GM12878 (cell line): ENCODE results near the gene CHCHD2. TPM values are rescaled to one million over a fixed set of nuclear protein-coding genes. Genes with fewer than 3 reads are reported as not detected.
A peak's percentile ranks its signal among the peaks of the same experiment; 100 is the strongest.

Source experiments
- ASH2L ChIP-seq: fragments of 300-600, 200-600 bp; sonication (generic); IDR thresholded peaks from 2 replicates; pipeline ENCODE4 v1.6.1; 2017; ENCODE audit warnings: low read depth, mild to moderate bottlenecking, borderline replicate concordance
- CBX5 ChIP-seq: sonication (generic); IDR thresholded peaks from 2 replicates; pipeline ENCODE4 v1.6.1; 2016; ENCODE audit warnings: low read depth, moderate library complexity, mild to moderate bottlenecking, inconsistent platforms
- CEBPB ChIP-seq, 2 experiments: fragments of 150-350 bp in 1 of 2; IDR thresholded peaks; 2 replicates each; pipeline ENCODE4 v1.6.1; 2012 to 2014; ENCODE audit warnings: low read depth in 2 of 2, low read length in 2 of 2, borderline replicate concordance in 1 of 2, inconsistent platforms in 1 of 2
- CHD2 ChIP-seq: IDR thresholded peaks from 2 replicates; pipeline ENCODE4 v1.6.1; 2011; ENCODE audit warnings: low read depth, low read length, improper control_type of control experiment, borderline replicate concordance
- CREM ChIP-seq: IDR thresholded peaks from 2 replicates; pipeline ENCODE4 v1.6.1; 2014; ENCODE audit warnings: antibody characterized with exemption, low read depth
- CTCF ChIP-seq, 3 experiments: IDR thresholded peaks in 2 of 3; conservative IDR thresholded peaks in 1 of 3; 2 replicates each; pipeline ENCODE4 v1.5.1; 2011; ENCODE audit warnings: low read depth in 3 of 3, low read length in 3 of 3, mild to moderate bottlenecking in 3 of 3, control low read depth in 2 of 3, moderate library complexity in 2 of 3, inconsistent platforms in 1 of 3, mixed read lengths in 1 of 3; ENCODE audit not compliant: control insufficient read depth in 2 of 3, insufficient read depth in 1 of 3; ENCODE audit errors: extremely low read depth in 1 of 3
- E2F8 ChIP-seq: fragments of 450-650 bp; IDR thresholded peaks from 2 replicates; pipeline ENCODE4 v1.6.1; 2018; ENCODE audit warnings: mild to moderate bottlenecking, low read depth, moderate library complexity; ENCODE audit not compliant: partially characterized antibody
- EGR1 ChIP-seq, 2 experiments: IDR thresholded peaks; 1 replicate in 1 of 2; 2 replicates in 1 of 2; pipeline ENCODE4 v1.6.1; 2011 to 2012; ENCODE audit warnings: low read depth in 2 of 2, low read length in 2 of 2, borderline replicate concordance in 1 of 2, mild to moderate bottlenecking in 1 of 2, moderate library complexity in 1 of 2
- GATAD2B ChIP-seq: fragments of 450-650 bp; conservative IDR thresholded peaks from 2 replicates; pipeline ENCODE4 v1.6.1; 2017; ENCODE audit warnings: low read depth, mild to moderate bottlenecking, moderate library complexity
- HCFC1 ChIP-seq: fragments of 150-350 bp; IDR thresholded peaks from 2 replicates; pipeline ENCODE4 v1.6.1; 2014; ENCODE audit warnings: low read length
- IRF3 ChIP-seq: fragments of 450-650 bp; IDR thresholded peaks from 2 replicates; pipeline ENCODE4 v1.6.1; 2014; ENCODE audit warnings: mild to moderate bottlenecking
- MTA2 ChIP-seq: fragments of 450-650 bp; IDR thresholded peaks from 2 replicates; pipeline ENCODE4 v1.6.1; 2016; ENCODE audit warnings: low read depth, mild to moderate bottlenecking, moderate library complexity
- MYC ChIP-seq: IDR thresholded peaks from 2 replicates; pipeline ENCODE4 v1.6.1; 2011; ENCODE audit warnings: mild to moderate bottlenecking, low read length, moderate library complexity, inconsistent platforms; ENCODE audit not compliant: insufficient read depth, insufficient replicate concordance, insufficient read length, severe bottlenecking
- NKRF ChIP-seq: fragments of 450-650 bp; conservative IDR thresholded peaks from 2 replicates; pipeline ENCODE4 v1.6.1; 2017; ENCODE audit warnings: mild to moderate bottlenecking, moderate library complexity
- NR2F1 ChIP-seq: fragments of 450-650 bp; conservative IDR thresholded peaks from 2 replicates; pipeline ENCODE4 v1.6.1; 2017; ENCODE audit warnings: mild to moderate bottlenecking
- PAX5 ChIP-seq: IDR thresholded peaks from 2 replicates; pipeline ENCODE4 v1.6.1; 2011; ENCODE audit warnings: low read depth, low read length, borderline replicate concordance
- PML ChIP-seq: IDR thresholded peaks from 2 replicates; pipeline ENCODE4 v1.6.1; 2012; ENCODE audit warnings: low read length, inconsistent platforms
- RAD51 ChIP-seq: fragments of 450-650 bp; IDR thresholded peaks from 2 replicates; pipeline ENCODE4 v1.6.1; 2016; ENCODE audit warnings: moderate library complexity, mild to moderate bottlenecking, inconsistent platforms
- RB1 ChIP-seq: fragments of 450-650 bp; formaldehyde crosslinking; IDR thresholded peaks from 2 replicates; pipeline ENCODE4 v1.6.1; 2017; ENCODE audit warnings: mild to moderate bottlenecking, borderline replicate concordance
- RCOR1 ChIP-seq: conservative IDR thresholded peaks from 2 replicates; pipeline ENCODE4 v1.6.1; 2012; ENCODE audit warnings: low read depth, low read length, improper control_type of control experiment
- SMAD5 ChIP-seq: IDR thresholded peaks from 2 replicates; pipeline ENCODE4 v1.6.1; 2016; ENCODE audit warnings: antibody characterized with exemption, low read depth
- SMARCA5 ChIP-seq: fragments of 450-650 bp; IDR thresholded peaks from 2 replicates; pipeline ENCODE4 v1.6.1; 2017; ENCODE audit warnings: mild to moderate bottlenecking
- polyA plus RNA-seq, 11 experiments: library from polyadenylated mRNA; depleted of rRNA in 4 of 11; unstranded in 6 of 11; stranded (reverse) in 5 of 11; fragments of >200 nt; fragmentation: Nextera tagmentation in 4 of 11; fragmentation: Illumina TruSeq in 1 of 11; extraction: Ambion mirVana in 4 of 11; extraction: Trizol in 1 of 11; gene quantifications; 1 replicate in 1 of 11; 2 replicates in 10 of 11; pipeline versions ENCODE4 v1.2.1 to v1.2.3, GENCODE V29; 2011 to 2016; ENCODE audit warnings: inconsistent platforms in 2 of 11, missing spikeins in 2 of 11, low read depth in 1 of 11
- total RNA-seq, 4 experiments: library from RNA; depleted of rRNA in 3 of 4; stranded (reverse); fragments of >200 nt in 3 of 4; fragmentation: Illumina TruSeq in 1 of 4; extraction: Trizol in 1 of 4; gene quantifications; 2 replicates each; pipeline versions ENCODE4 v1.2.1 to v1.2.3, GENCODE V29; 2013 to 2021

The CHCHD2 gene
- total and polyA plus RNA-seq, 10 of the 15 experiments (the other 5 are each of a cell fraction or from before 2014, with no cell fraction given) = 97.8 to 1,291 (median 619) TPM

GRCh38 chr7:56063882-56064625 lies 42.2 kb downstream of the CHCHD2 start, which contains the start of gene SUMF2 (continued):
- TF ChIP-seq IRF3 = no peak
- TF ChIP-seq RCOR1 = no peak
- TF ChIP-seq NKRF = peak; percentile 87
- TF ChIP-seq CTCF (IDR thresholded peaks at IDR 0.05 in 2 of 3, conservative IDR thresholded peaks at IDR 0.05 in 1 of 3; ENCODE audit: control insufficient read depth in 2 of 3, extremely low read depth in 1 of 3, insufficient read depth in 1 of 3, low read depth in 3 of 3, low read length in 3 of 3) = peak in 2 of 3 experiments; percentile 12 to 32; a peak in 2 of 6 replicates
- peak; percentile 36 for TF ChIP-seq E2F8
- no peak for TF ChIP-seq MTA2
- no peak for TF ChIP-seq RAD51
- TF ChIP-seq RB1 = peak; percentile 68; the same call in 1 of the 2 replicates
- TF ChIP-seq HCFC1 = peak; percentile 48
- TF ChIP-seq NR2F1 = peak; percentile 68
- no peak for TF ChIP-seq CREM
- peak; percentile 71; the same call in 1 of the 2 replicates for TF ChIP-seq SMAD5
- TF ChIP-seq PAX5 = peak; percentile 73; the same call in 1 of the 2 replicates
- TF ChIP-seq SMARCA5 = peak; percentile 52; the same call in 1 of the 2 replicates
- TF ChIP-seq EGR1 (IDR thresholded peaks at IDR 0.05; ENCODE audit: borderline replicate concordance in 1 of 2, low read depth in 2 of 2, low read length in 2 of 2) = peak in 1 of 2 experiments; percentile 72; a peak in 2 of 3 replicates
- TF ChIP-seq GATAD2B = peak; percentile 85
- peak; percentile 88 for TF ChIP-seq MYC
- TF ChIP-seq ASH2L = peak; percentile 68; the same call in 1 of the 2 replicates
- peak in 1 of 2 experiments; percentile 43; a peak in 2 of 4 replicates for TF ChIP-seq CEBPB (IDR thresholded peaks at IDR 0.05; ENCODE audit: borderline replicate concordance in 1 of 2, low read depth in 2 of 2, low read length in 2 of 2)
- TF ChIP-seq PML = peak; percentile 90
- TF ChIP-seq CBX5 = 0 out of 2 replicates have a peak, but pooled peaks have one; percentile 8
- peak; percentile 82 for TF ChIP-seq CHD2
